K562 (cell line): ENCODE results near the gene SNX9. TPM values are rescaled to one million over a fixed set of nuclear protein-coding genes. Genes with fewer than 3 reads are reported as not detected.
A peak's percentile ranks its signal among the peaks of the same experiment; 100 is the strongest.

Source experiments
- ARID1B ChIP-seq: fragments of 450-650 bp; IDR thresholded peaks from 2 replicates; pipeline ENCODE4 v1.6.1; 2016; ENCODE audit warnings: antibody characterized with exemption, mild to moderate bottlenecking, inconsistent platforms
- ASH1L ChIP-seq: fragments of 450-650 bp; IDR thresholded peaks from 2 replicates; pipeline ENCODE4 v1.6.1; 2018; ENCODE audit warnings: borderline replicate concordance, mild to moderate bottlenecking, low read depth; ENCODE audit not compliant: partially characterized antibody
- ATF6 ChIP-seq: sonication (generic); formaldehyde crosslinking; IDR thresholded peaks from 2 replicates; pipeline ENCODE4 v1.4.0; 2020; ENCODE audit warnings: mild to moderate bottlenecking, missing genetic modification reagents
- ESRRA ChIP-seq: fragments of 450-650 bp; IDR thresholded peaks from 2 replicates; pipeline ENCODE4 v1.6.1; 2014; ENCODE audit warnings: low read depth, mild to moderate bottlenecking, moderate library complexity, borderline replicate concordance
- FIP1L1 ChIP-seq: fragments of 200-400 bp; formaldehyde crosslinking; IDR thresholded peaks from 2 replicates; pipeline ENCODE4 v1.6.1; 2018; ENCODE audit warnings: mild to moderate bottlenecking, low read depth, low read length; ENCODE audit not compliant: poor library complexity, severe bottlenecking
- FOXA3 ChIP-seq, 2 experiments: fragments of 450-650 bp in 1 of 2; sonication (generic) in 1 of 2; formaldehyde crosslinking; IDR thresholded peaks in 1 of 2; conservative IDR thresholded peaks in 1 of 2; 2 replicates each; pipeline versions ENCODE4 v1.4.0 to v1.8.0; 2020 to 2022; ENCODE audit warnings: mild to moderate bottlenecking in 2 of 2, missing genetic modification reagents in 1 of 2
- HBP1 ChIP-seq: fragments of 450-650 bp; formaldehyde crosslinking; IDR thresholded peaks from 2 replicates; pipeline ENCODE4 v1.4.0; 2022; ENCODE audit warnings: missing genetic modification characterization
- KLF10 ChIP-seq: fragments of 250-450 bp; sonication (Bioruptor Pico); IDR thresholded peaks from 2 replicates; pipeline ENCODE4 v1.6.1; 2021; ENCODE audit warnings: matching md5 sums
- MAFF ChIP-seq: IDR thresholded peaks from 2 replicates; pipeline ENCODE4 v1.6.1; 2012; ENCODE audit warnings: low read length, improper control_type of control experiment
- MAX ChIP-seq: sonication (generic); formaldehyde crosslinking; IDR thresholded peaks from 2 replicates; pipeline ENCODE4 v1.9.0; 2022; ENCODE audit warnings: mild to moderate bottlenecking, missing genetic modification reagents
- NCOA1 ChIP-seq: fragments of 450-650 bp; IDR thresholded peaks from 2 replicates; pipeline ENCODE4 v1.6.1; 2016; ENCODE audit warnings: low read depth
- NCOA2 ChIP-seq, 2 experiments: fragments of 450-650 bp; IDR thresholded peaks; 2 replicates each; pipeline ENCODE4 v1.6.1; 2018; ENCODE audit warnings: mild to moderate bottlenecking in 2 of 2, moderate library complexity in 1 of 2; ENCODE audit not compliant: partially characterized antibody in 2 of 2
- NFATC3 ChIP-seq: fragments of 450-650 bp; IDR thresholded peaks from 2 replicates; pipeline ENCODE4 v1.6.1; 2017; ENCODE audit warnings: mild to moderate bottlenecking
- PHB2 ChIP-seq: fragments of 450-650 bp; IDR thresholded peaks from 2 replicates; pipeline ENCODE4 v1.6.1; 2017; ENCODE audit warnings: low read depth
- SIRT6 ChIP-seq: IDR thresholded peaks from one replicate; pipeline ENCODE4 v1.6.1; 2012; ENCODE audit warnings: low read depth, mild to moderate bottlenecking, control low read depth, inconsistent platforms, low read length, moderate library complexity
- SOX6 ChIP-seq: fragments of 450-650 bp; IDR thresholded peaks from 2 replicates; pipeline ENCODE4 v1.6.1; 2014; ENCODE audit warnings: mild to moderate bottlenecking
- THAP7 ChIP-seq: fragments of 250-450 bp; sonication (Bioruptor Pico); IDR thresholded peaks from 2 replicates; pipeline ENCODE4 v1.5.0; 2021
- ZBTB33 ChIP-seq: sonication (generic); formaldehyde crosslinking; IDR thresholded peaks from 2 replicates; pipeline ENCODE4 v1.8.1; 2023; ENCODE audit warnings: mild to moderate bottlenecking, missing genetic modification reagents
- ZBTB7A ChIP-seq: IDR thresholded peaks from 2 replicates; pipeline ENCODE4 v1.6.1; 2011; ENCODE audit warnings: low read depth, mild to moderate bottlenecking, low read length, moderate library complexity, borderline replicate concordance; ENCODE audit not compliant: control insufficient read depth
- ZNF224 ChIP-seq: sonication (generic); formaldehyde crosslinking; IDR thresholded peaks from 2 replicates; pipeline ENCODE4 v1.8.0; 2022; ENCODE audit warnings: mild to moderate bottlenecking, missing genetic modification reagents
- ZNF316 ChIP-seq: fragments of 450-650 bp; IDR thresholded peaks from 2 replicates; pipeline ENCODE4 v1.6.1; 2016
- ZNF408 ChIP-seq: fragments of 250-450 bp; sonication (Bioruptor Pico); IDR thresholded peaks from 2 replicates; pipeline ENCODE4 v1.4.0; 2020; ENCODE audit warnings: low read depth, mild to moderate bottlenecking, moderate library complexity
- ZNF444 ChIP-seq: fragments of 250-450 bp; sonication (Bioruptor Pico); IDR thresholded peaks from 2 replicates; pipeline ENCODE4 v1.4.0; 2020; ENCODE audit warnings: mild to moderate bottlenecking, moderate library complexity
- polyA plus RNA-seq, 8 experiments: library from polyadenylated mRNA; depleted of rRNA in 4 of 8; stranded (reverse) in 5 of 8; unstranded in 3 of 8; fragments of >200 nt; fragmentation: Nextera tagmentation in 2 of 8; fragmentation: Illumina TruSeq in 1 of 8; extraction: Ambion mirVana in 2 of 8; extraction: Trizol in 1 of 8; gene quantifications; 2 replicates each; pipeline versions ENCODE4 v1.2.1 to v1.2.3, GENCODE V29; 2011 to 2014; ENCODE audit warnings: inconsistent platforms in 1 of 8, missing spikeins in 1 of 8
- total RNA-seq, 7 experiments: library from RNA; depleted of rRNA in 6 of 7; stranded (reverse); fragments of >200 nt in 6 of 7; fragmentation: Illumina TruSeq in 2 of 7; extraction: Trizol in 2 of 7; gene quantifications; 2 replicates each; pipeline versions ENCODE4 v1.2.1 to v1.2.3, GENCODE V29; 2011 to 2021; ENCODE audit warnings: low replicate concordance in 1 of 7

SNX9 gene
- total and polyA plus RNA-seq, 9 of the 15 experiments (the other 6 are each of a cell fraction or from before 2014, with no cell fraction given), result 6.0 to 81.7 (median 57.1) TPM

GRCh38 chr6:157823528-157824370 is 703 bp downstream of the SNX9 start (continued):
- TF ChIP-seq ATF6 (CRISPR knock-in tag), result no peak
- no peak for TF ChIP-seq NFATC3
- no peak for TF ChIP-seq HBP1 (CRISPR knock-in tag)
- peak; percentile 99 for TF ChIP-seq ZBTB7A
- peak; percentile 72 for TF ChIP-seq SOX6
- TF ChIP-seq NCOA2 (IDR thresholded peaks at IDR 0.05; ENCODE audit: partially characterized antibody in 2 of 2), result no peak
- peak; percentile 22 for TF ChIP-seq FIP1L1
- TF ChIP-seq ARID1B, result no peak; the same call in 1 of the 2 replicates
- peak; percentile 43; the same call in 1 of the 2 replicates for TF ChIP-seq ZBTB33 (CRISPR knock-in tag)
- TF ChIP-seq FOXA3 (CRISPR knock-in tag; conservative IDR thresholded peaks at IDR 0.05 in 1 of 2, IDR thresholded peaks at IDR 0.05 in 1 of 2), result no peak; a peak in 1 of 4 replicates
- no peak for TF ChIP-seq MAFF
- no peak for TF ChIP-seq PHB2
- TF ChIP-seq ZNF444 (CRISPR knock-in tag), result no peak
- TF ChIP-seq ZNF408 (CRISPR knock-in tag), result no peak
- TF ChIP-seq NCOA1, result no peak
- TF ChIP-seq ESRRA, result no peak
- TF ChIP-seq THAP7 (CRISPR knock-in tag), result no peak
- no peak for TF ChIP-seq ASH1L
- TF ChIP-seq ZNF316, result peak; percentile 34
- no peak for TF ChIP-seq ZNF224 (CRISPR knock-in tag)
- TF ChIP-seq SIRT6, result no peak
- TF ChIP-seq MAX (CRISPR knock-in tag), result 0 out of 2 replicates have a peak, but pooled peaks have one; percentile 40
- no peak for TF ChIP-seq KLF10 (CRISPR knock-in tag)
